ENCODE data around the gene KCNIP2. TPM values are rescaled to one million over a fixed set of nuclear protein-coding genes. Genes with fewer than 3 reads are reported as not detected.

KCNIP2 gene
- total RNA-seq, 1 donor, result 0.86 TPM

DNA sequence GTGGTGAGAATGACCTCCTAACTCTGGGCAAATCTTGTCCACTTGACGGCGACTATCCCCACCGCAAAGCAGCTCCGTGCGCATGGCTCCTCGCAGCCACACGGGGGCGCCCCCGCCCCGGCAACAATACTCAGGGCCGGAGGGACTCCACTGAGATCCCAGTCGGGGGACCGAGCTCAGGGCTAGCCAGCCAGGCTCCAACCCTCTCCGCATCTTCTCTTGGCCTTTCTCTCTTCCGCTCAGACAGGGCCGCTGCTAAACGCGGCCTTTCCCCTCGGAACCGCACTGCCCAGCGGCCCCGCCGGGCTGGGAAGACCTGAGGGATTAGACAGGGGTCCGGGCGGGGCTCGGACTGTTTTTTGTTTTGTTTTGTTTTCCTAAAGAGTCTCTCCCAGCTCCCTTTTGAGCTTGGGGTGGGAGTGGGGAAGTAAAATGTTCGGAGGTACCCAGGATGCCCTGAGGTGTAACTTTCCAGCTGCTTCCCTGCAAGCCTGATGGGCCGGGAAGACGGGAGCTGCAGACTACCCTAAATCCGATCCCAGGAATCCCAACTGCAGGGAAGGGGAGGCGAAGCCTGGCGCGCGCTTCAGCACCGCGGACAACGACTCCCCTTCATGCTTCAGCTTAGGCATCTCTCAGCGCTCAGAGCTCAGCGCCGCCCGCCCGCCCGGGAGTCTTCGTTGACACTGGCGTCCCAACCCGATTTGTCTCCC is 2.7 kb downstream of the KCNIP2 start:
- TF ChIP-seq, protein P1, sequence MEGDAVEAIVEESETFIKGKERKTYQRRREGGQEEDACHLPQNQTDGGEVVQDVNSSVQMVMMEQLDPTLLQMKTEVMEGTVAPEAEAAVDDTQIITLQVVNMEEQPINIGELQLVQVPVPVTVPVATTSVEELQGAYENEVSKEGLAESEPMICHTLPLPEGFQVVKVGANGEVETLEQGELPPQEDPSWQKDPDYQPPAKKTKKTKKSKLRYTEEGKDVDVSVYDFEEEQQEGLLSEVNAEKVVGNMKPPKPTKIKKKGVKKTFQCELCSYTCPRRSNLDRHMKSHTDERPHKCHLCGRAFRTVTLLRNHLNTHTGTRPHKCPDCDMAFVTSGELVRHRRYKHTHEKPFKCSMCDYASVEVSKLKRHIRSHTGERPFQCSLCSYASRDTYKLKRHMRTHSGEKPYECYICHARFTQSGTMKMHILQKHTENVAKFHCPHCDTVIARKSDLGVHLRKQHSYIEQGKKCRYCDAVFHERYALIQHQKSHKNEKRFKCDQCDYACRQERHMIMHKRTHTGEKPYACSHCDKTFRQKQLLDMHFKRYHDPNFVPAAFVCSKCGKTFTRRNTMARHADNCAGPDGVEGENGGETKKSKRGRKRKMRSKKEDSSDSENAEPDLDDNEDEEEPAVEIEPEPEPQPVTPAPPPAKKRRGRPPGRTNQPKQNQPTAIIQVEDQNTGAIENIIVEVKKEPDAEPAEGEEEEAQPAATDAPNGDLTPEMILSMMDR (IDR thresholded peaks at IDR 0.05; ENCODE audit: insufficient read depth, low read depth, low read length), result peak; percentile 96
- peak overlapping the region; percentile 52 for H3K4me3 ChIP-seq (ENCODE audit: low read depth, low read length)
- peak; percentile 81 for DNase-seq (ENCODE audit: low read depth)

DNA sequence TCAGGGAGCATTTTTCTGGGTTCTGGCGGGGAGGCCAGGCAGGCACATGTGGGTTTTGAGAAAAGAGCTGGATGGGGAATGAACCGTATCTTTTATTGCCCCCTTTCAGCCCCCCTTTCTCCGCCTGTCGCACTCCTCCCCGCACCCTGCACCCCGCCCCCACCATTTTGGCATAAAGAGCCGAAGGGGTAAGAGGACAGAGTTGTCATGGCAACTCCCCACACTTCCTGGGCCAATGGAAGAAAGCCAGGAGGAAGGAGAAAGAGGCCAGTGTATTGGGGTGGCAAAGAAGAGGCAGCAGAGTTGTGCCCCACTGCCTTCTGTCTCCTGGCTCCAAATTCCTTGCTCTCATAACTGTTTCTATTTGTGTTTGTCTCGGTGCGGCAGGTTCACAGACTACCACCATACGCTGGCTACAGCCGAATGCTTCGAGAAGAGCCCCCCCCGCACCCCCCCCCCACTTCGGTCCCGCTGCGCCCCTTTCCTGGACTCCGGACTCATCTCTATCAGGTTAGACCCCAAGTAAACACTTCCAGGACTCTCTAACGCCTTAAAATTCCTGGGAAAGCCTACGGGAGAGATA is 3.4 kb downstream of the KCNIP2 start:
- no peak for DNase-seq (ENCODE audit: low read depth)
- peak overlapping the region; percentile 39 for H3K4me3 ChIP-seq (ENCODE audit: low read depth, low read length)

DNA sequence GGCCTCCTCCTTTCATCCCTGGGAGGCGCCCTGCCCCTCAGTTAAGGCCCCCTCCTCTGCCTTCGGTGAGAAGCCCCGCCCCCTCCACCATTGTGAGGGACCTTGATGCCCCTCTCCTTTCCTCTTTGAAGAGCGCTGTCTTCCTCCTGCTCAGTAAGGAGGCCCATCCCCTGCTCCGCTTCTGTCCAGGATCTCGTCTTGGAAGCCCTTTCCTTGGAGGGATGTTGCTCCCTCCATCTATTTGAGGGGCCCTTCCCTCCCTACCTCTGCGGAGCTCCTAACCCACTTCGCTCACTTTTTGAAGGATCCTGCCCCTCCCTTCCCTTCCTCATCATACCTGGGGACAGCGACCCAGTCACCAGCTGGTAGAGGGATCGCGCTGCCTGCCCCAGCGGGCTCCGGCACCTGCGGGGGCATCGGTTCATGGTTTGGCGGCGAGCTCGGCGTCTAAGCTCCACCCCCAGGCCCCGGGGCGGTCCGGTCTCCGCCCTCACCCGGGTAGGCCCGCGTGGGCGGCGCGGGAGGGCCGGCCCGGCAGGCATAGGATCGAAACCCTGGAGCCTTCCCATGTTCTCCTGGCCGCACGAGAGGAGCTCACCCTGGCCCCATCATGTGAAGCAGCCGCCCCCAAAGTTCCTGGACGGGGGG is 4.1 kb downstream of the KCNIP2 start:
- TF ChIP-seq, protein P1 (IDR thresholded peaks at IDR 0.05; ENCODE audit: insufficient read depth, low read depth, low read length), result no peak
- peak overlapping the region; percentile 39 for H3K4me3 ChIP-seq (ENCODE audit: low read depth, low read length)
- DNase-seq (ENCODE audit: low read depth), result no peak

More for the DNA sequence above, 3.4 kb downstream of the KCNIP2 start:
- TF ChIP-seq, protein P1 (IDR thresholded peaks at IDR 0.05; ENCODE audit: insufficient read depth, low read depth, low read length), result no peak

DNA sequence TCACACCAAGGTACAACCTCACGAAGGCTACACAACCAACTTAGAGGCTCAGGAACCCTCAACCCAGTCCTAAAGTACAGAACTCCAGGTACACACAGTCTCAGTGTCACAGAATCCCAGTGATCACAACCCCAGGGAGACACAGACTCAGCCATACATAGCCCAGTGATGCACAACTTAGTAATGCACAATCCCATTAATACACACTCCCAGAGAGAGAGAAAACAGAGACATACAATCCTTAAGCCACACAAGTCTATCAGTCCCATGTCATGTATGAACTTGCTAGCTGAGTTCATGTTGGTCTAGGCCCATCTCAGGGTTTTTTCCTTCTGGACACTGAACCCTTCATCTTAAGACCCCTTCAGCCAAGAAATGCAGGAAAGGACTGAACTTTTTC is 4.6 kb downstream of the KCNIP2 start:
- no peak for DNase-seq (ENCODE audit: low read depth)
- TF ChIP-seq, protein P1 (IDR thresholded peaks at IDR 0.05; ENCODE audit: insufficient read depth, low read depth, low read length), result no peak
- no peak overlapping the region for H3K4me3 ChIP-seq (ENCODE audit: low read depth, low read length)

DNA sequence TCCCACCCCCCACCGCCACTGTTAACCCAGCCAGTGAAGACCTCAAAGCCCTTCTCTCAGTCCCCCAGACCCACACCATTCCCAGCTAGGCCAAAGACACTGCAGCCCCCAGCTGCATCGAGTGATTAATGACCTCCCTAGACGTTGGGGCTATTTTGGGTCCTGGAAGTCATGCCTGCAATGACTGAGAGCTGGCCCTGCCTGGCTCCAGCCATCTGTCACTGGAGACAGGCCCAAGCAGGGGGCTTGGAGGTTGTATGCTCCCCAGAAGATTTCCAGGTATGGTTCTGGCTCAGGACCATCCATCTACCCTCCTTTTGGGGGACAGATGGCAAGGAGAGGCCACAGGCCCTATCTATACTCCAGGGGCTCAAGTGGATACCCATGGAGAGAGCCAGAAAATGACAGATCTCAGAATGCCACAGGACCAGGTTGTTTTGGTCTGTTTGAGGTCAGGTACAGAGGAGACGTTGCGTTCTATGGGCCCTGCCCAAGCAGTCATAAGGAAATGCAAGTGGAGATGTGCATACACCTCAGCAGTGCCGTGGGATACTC is 5.1 kb downstream of the KCNIP2 start:
- TF ChIP-seq, protein P1 (IDR thresholded peaks at IDR 0.05; ENCODE audit: insufficient read depth, low read depth, low read length), result no peak
- no peak overlapping the region for H3K4me3 ChIP-seq (ENCODE audit: low read depth, low read length)
- DNase-seq (ENCODE audit: low read depth), result no peak

DNA sequence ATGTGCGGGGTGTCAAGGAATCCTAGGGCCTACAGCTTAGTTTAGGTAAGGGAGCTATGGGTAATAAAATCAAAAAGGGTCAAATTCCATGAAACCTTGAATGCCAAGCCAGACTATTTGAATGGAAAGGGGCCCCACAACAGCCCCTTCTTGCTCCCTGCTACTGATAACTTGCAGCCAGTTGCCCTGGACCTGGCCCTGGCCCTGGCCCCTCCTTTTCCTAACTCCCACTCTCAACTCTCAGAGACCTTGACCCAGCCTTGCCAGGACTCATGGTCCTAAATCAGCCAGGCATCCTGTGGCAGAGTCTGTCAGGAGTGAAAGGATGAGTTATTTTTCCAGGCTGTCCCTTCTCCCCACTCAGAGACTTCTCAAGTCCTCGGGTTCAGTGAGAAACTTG is 5.9 kb downstream of the KCNIP2 start:
- DNase-seq (ENCODE audit: low read depth), result no peak
- no peak overlapping the region for H3K4me3 ChIP-seq (ENCODE audit: low read depth, low read length)
- TF ChIP-seq, protein P1 (IDR thresholded peaks at IDR 0.05; ENCODE audit: insufficient read depth, low read depth, low read length), result no peak
